ENCODE data around the gene IL25. TPM values are rescaled to one million over a fixed set of nuclear protein-coding genes. Genes with fewer than 3 reads are reported as not detected.

Gene IL25
- total RNA-seq, 4 donors from 2014 or later, result not detected

DNA sequence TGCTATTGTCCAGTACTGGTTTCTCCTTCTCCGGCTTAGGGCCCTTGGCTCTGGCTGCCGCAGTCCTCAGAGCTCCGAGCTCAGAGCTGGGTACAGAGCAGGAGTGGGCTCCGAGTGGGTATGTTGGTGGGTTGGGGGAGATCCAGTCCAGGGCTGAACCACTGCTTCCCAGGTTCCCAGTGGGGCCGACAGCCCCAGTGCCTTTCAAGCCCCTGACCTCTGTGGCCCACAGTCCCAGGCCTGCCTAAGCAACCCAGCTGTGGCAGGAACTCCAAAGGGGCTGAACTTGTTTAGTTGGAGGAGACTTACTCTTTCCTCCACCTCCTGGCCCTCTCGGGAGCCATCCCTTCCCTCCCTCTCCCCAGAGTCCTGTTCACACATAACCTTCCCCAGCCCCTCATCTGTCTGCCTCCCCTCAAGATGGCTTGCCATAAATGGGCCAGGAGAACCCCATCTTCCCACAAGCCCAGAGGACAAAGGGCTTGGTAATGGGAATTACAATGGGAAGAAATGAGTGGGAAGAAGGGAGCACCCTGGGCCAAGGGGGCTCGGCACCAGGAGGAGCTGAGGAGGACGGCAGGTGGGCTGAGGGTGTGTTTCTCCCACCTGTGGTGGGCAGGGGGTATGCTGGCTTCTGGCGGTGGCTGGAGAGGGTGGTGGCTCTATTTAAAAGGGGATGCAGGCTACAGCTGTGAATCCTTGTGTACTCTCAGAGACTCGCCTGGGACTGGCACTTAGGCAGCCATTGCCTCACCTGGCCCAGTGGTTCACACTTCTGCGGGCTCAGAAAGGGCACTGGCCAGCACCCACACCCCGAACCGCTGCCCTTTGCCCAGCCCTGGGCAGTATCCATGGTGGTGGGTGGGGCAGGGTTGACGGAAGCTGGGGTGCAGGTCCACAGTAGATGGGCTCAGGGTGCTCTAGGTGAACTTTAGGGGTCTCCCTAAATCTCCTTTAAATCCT lies 39.2 kb downstream of the IL25 start:
- intact Hi-C loops (cut with DNase I), result no loop called here
- H3K4me3 ChIP-seq, result no peak overlapping the region
- H3K36me3 ChIP-seq, result no peaks in the 10 kb centered on the region
- WGBS, 2 donors, result 61 to 83% methylated on average over 6 to 10 of the region's 14 CpGs
- H3K9me3 ChIP-seq, result no peaks in the 10 kb centered on the region
- H3K27me3 ChIP-seq, result peaks cover 0 to 28% (median 0%) of the 10 kb centered on the region in 4 donors
- no peak overlapping the region for H3K27ac ChIP-seq
- DNase-seq, result no peak
- no peaks in the 10 kb centered on the region for H3K4me1 ChIP-seq
- TF ChIP-seq, protein P1, sequence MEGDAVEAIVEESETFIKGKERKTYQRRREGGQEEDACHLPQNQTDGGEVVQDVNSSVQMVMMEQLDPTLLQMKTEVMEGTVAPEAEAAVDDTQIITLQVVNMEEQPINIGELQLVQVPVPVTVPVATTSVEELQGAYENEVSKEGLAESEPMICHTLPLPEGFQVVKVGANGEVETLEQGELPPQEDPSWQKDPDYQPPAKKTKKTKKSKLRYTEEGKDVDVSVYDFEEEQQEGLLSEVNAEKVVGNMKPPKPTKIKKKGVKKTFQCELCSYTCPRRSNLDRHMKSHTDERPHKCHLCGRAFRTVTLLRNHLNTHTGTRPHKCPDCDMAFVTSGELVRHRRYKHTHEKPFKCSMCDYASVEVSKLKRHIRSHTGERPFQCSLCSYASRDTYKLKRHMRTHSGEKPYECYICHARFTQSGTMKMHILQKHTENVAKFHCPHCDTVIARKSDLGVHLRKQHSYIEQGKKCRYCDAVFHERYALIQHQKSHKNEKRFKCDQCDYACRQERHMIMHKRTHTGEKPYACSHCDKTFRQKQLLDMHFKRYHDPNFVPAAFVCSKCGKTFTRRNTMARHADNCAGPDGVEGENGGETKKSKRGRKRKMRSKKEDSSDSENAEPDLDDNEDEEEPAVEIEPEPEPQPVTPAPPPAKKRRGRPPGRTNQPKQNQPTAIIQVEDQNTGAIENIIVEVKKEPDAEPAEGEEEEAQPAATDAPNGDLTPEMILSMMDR (IDR thresholded peaks at IDR 0.05), result no peak
- TF ChIP-seq POLR2A (IDR thresholded peaks at IDR 0.05), result no peak

DNA sequence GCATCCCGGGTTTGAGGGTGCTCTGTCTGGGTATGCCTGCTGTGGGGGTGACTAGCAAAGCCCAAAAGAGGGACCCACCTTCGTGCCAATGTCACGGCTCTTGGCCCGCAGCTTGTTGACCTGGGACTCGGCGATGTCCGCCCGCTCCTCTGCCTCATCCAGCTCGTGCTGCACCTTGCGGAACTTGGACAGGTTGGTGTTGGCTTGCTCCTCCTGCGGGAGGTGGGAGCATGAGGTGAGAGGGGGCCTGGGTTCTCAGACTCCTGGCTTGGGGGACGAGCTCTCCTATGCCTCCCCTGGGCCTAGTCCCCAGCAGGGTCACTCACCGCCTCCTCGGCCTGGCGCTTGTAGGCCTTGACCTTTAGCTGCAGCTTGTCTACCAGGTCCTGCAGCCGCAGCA lies 41.1 kb downstream of the IL25 start:
- Histone ChIP-seq H3K4me1 (no peaks in the 10 kb centered on the region), H3K27me3 (peaks cover 0 to 17% (median 0%) of the 10 kb centered on the region in 4 donors), H3K27ac (no peak overlapping the region), H3K36me3 (no peaks in the 10 kb centered on the region), H3K9me3 (no peaks in the 10 kb centered on the region), H3K4me3 (no peak overlapping the region)
- 86 to 89% methylated on average over 8 to 10 of the region's 16 CpGs for WGBS, 2 donors
- TF ChIP-seq POLR2A (IDR thresholded peaks at IDR 0.05), result no peak
- TF ChIP-seq, protein P1 (IDR thresholded peaks at IDR 0.05), result no peak
- intact Hi-C loops (cut with DNase I), result no loop called here
- no peak for DNase-seq

DNA sequence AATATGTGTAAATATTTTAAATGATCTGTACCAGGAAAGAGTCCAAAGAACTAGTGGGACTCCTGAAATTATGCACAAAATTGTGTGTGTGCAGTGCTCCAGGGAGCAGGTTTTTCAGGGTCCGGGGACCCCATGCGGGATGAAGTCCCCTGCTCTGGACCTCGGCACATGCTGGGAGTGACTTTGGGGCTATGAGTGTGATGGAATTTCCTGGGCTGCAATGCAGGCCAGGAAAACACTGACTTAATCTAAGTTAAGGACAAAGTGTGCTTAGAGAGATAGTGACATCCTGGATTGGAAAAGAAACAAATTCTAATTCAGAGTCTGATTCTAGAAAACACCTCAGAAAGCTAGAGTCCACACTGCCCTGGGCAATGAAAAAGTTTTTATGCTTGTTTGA lies 41.6 kb downstream of the IL25 start:
- intact Hi-C loops (cut with DNase I), result no loop called here
- TF ChIP-seq, protein P1 (IDR thresholded peaks at IDR 0.05), result no peak
- TF ChIP-seq POLR2A (IDR thresholded peaks at IDR 0.05), result no peak
- no peak overlapping the region for H3K4me3 ChIP-seq
- no peaks in the 10 kb centered on the region for H3K4me1 ChIP-seq
- H3K36me3 ChIP-seq, result no peaks in the 10 kb centered on the region
- H3K9me3 ChIP-seq, result no peaks in the 10 kb centered on the region
- DNase-seq, result no peak
- H3K27ac ChIP-seq, result no peak overlapping the region
- whole genome bisulfite sequencing, 2 donors, result 49 to 55% methylated on average over 3 of the region's 3 CpGs
- H3K27me3 ChIP-seq, result peaks cover 0 to 15% (median 0%) of the 10 kb centered on the region in 4 donors

DNA sequence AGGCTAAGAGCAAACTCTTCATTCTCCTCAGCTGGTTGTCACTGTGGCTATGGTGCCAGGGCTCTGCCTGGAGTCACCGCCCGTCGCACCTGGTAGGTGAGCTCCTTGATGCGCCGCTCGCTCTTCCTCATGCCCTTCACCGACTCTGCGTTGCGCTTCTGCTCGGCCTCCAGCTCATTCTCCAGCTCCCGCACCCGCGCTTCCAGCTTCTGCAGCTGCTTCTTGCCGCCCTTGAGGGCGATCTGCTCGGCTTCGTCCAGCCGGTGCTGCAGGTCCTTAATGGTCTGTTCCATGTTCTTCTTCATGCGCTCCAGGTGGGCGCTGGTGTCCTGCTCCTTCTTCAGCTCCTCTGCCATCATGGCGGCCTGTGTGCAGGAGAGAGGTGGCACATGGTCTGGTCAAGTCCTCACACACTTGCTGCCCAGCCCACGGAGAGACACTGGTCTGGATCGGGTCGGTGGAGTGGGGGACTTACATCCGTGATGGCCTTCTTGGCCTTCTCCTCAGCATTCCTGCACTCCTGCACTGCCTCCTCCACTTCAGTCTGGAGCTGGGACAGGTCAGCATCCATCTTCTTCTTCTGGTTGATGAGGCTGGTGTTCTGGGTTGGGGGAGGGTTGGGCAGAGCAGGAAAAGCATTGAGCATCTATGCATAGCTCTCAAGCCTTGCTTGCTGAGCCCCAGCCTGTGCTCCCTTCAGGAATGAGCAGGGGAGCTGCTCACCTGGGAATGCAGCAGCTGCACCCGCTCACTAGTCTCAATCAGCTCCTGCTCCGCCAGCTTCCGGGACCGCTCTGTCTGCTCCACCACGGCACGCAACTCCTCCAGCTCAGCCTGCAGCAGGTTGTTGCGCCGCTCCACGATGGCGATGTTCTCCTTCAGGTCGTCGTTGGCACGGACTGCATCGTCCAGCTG lies 42.6 kb downstream of the IL25 start:
- WGBS, 2 donors, result 91 to 93% methylated on average over 21 of the region's 39 CpGs
- H3K36me3 ChIP-seq, result no peaks in the 10 kb centered on the region
- H3K27me3 ChIP-seq, result peaks cover 0 to 14% (median 0%) of the 10 kb centered on the region in 4 donors
- TF ChIP-seq POLR2A (IDR thresholded peaks at IDR 0.05), result no peak
- TF ChIP-seq, protein P1 (IDR thresholded peaks at IDR 0.05), result no peak
- H3K27ac ChIP-seq, result no peak overlapping the region
- H3K4me3 ChIP-seq, result no peak overlapping the region
- no peak for DNase-seq
- H3K9me3 ChIP-seq, result no peaks in the 10 kb centered on the region
- H3K4me1 ChIP-seq, result no peaks in the 10 kb centered on the region
- intact Hi-C loops (cut with DNase I), result no loop called here
